ENCODE measurements around the gene CDC45. TPM values are rescaled to one million over a fixed set of nuclear protein-coding genes. Genes with fewer than 3 reads are reported as not detected.

The CDC45 gene
- total RNA-seq, 2 donors from 2014 or later = 2.7 to 7.0 TPM

DNA sequence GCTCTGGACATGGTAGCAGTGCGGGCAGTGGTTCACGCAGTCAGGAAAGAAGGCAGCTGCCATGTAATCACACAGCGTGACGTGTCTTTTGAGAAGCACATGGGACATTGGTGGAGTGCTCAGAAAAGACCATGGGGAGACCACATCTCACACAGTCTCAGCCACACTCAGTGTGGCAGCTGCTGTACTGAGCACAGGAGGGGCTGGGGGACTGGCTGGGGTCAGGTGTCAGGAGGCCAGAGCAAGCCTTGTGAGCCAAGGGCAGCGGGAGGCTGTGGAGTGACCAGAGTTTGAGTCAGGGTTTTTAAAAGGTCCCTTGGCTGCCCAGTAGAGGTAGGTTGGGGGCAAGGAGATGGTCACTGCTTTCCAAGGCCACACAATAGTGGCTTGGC, 26.0 kb downstream of the CDC45 start:
- intact Hi-C loops (cut with DNase I, micrococcal nuclease) = no loop called here
- DNase-seq (no peak), ATAC-seq (no peak)

- ATAC-seq (no peak), DNase-seq (no peak)
- intact Hi-C loops (cut with DNase I, micrococcal nuclease) = no loop called here
Observed at GRCh38 chr22:19506212-19506611, 26.5 kb downstream of the CDC45 start.

GRCh38 chr22:19507534-19507861, 27.8 kb downstream of the CDC45 start:
- DNase-seq (no peak), ATAC-seq (no peak)
- intact Hi-C loops (cut with DNase I, micrococcal nuclease) = no loop called here

GRCh38 chr22:19508024-19508776, 28.5 kb downstream of the CDC45 start:
- ATAC-seq (no peak), DNase-seq (no peak)
- intact Hi-C loops (cut with DNase I, micrococcal nuclease) = no loop called here

GRCh38 chr22:19509191-19509590, 29.5 kb downstream of the CDC45 start:
- DNase-seq (no peak), ATAC-seq (no peak)
- intact Hi-C loops (cut with DNase I, micrococcal nuclease) = no loop called here

- DNase-seq (no peak), ATAC-seq (no peak)
- intact Hi-C loops (cut with DNase I, micrococcal nuclease) = no loop called here
Observed at GRCh38 chr22:19509923-19510322, 30.2 kb downstream of the CDC45 start.

DNA sequence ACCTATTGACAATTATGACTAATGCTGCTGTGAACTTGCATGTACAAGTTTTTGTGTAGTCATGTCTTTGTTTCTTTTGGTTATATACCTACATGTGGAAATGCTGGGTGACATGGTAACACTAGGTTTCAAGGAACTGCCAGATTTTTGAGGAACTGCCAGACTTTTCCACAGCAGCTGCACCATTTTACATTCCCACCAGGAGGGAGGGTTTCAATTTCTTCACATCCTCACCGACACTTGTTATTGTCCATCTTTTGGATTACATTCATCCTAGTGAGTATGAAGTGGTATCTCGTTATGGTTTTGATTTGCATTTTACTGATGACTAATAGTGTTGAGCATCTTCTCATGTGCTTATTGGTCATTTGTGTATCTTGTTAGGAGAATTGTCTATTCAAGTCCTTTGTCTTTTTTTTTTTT, 31.2 kb downstream of the CDC45 start:
- ATAC-seq = no peak
- DNase-seq = no peak
- intact Hi-C loops (cut with DNase I, micrococcal nuclease) = no loop called here

DNA sequence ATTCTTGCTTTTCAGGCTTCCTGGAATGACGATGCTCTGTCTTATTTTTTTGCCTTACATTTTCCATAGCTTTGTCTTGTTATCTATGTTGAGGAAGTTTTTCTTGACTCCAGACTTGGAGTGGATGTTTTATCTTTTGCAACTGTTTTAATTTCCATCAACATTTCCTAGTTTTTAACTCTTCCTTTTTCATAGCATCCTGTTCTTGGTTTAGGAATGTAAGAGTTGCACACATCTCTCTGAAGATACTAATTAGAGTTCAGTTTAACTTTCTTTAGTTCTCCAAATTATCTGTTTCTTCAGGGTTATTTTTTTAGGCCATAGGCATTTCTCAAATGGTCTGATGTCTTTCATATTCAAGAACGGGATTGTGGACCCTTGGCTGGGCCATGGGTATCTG, 34.1 kb downstream of the CDC45 start:
- intact Hi-C loops (cut with DNase I, micrococcal nuclease) = no loop called here
- DNase-seq = no peak
- no peak for ATAC-seq

GRCh38 chr22:19514831-19515565, 35.3 kb downstream of the CDC45 start:
- DNase-seq (no peak), ATAC-seq (no peak)
- intact Hi-C loops (cut with DNase I, micrococcal nuclease) = no loop called here

DNA sequence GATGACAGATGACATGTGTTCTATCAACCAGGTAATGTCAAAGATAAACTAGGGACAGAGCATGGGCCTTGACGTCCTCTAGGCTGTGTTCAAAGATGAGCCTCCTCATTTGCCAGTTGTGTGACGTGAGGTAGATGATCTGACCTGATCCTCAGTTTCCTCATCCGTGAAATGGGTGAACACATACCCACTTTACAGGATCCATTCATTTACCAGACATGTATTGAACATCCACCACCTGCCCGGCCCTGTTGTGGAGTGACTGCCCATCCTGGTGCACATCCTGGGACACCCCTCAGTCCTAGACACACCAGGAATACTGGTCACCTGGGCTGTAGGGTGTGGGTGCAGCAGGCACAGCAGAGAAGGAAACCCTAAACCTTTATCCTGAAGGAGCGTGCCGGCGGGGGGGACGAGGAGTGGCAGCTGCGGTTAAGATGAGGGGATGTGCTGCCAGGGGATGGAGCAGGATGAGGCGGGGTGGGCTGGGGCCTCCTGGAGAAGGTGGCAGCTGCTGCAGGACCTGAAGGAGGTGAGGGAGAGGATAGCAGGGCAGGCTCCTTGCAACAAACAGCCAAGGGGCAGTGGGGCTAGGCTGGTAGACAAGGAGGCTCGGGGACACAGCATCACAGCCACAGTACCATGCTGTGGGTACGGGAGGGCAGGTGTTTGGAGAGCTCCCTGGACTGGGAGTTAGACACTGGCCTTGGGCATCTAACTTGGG, 36.1 kb downstream of the CDC45 start:
- no peak for ATAC-seq
- intact Hi-C loops (cut with DNase I, micrococcal nuclease) = no loop called here
- no peak for DNase-seq

DNA sequence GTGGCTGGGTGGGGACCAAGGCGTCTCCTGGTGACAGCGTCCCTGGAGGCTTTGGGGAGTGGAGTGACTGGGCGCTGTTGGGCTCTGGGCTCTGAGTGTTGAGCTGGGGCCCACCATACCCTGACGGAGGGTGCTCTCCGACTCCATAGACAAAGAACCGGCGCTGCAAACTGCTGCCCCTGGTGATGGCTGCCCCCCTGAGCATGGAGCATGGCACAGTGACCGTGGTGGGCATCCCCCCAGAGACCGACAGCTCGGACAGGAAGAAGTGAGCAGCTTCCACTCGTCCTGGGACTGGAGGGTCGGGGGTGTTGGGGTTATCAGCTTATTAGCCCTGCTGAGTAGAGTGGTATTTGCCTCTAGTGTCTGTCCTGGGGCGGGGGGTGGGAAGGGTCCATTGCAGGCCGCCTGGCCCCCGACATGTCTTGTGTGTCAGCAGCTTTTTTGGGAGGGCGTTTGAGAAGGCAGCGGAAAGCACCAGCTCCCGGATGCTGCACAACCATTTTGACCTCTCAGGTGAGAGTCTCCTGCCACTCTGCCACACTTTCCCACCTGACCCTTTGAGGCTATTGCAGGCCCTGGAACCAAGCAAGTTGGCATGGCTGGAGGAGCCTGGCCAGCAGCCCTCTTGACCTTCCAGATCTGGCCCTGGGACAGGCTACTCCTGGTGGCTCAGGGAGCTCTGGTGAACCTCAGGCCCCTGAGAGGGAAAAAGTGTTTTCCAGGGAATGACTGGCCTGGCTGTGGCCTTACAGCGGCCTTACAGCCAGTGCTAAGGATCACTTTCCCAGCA, 36.9 kb downstream of the CDC45 start:
- no peak for DNase-seq
- intact Hi-C loops (cut with DNase I, micrococcal nuclease) = no loop called here
- no peak for ATAC-seq

DNA sequence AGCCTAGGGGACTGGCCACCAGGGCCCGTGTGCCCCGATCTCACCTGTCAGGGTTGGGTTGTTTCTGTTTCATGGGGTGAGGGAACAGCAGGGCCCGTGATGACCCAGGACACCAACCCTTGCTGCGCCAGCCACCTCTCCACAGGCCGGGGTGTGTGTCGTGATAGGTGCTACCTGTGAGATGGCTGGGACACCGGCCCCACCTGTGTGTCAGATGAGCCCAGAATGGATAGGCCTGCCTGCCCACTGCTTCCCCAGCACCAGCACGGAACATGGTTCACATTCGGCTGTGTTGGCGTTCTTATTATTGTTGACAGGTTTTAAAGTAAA, 37.4 kb downstream of the CDC45 start:
- intact Hi-C loops (cut with DNase I, micrococcal nuclease) = no loop called here
- no peak for DNase-seq
- no peak for ATAC-seq

DNA sequence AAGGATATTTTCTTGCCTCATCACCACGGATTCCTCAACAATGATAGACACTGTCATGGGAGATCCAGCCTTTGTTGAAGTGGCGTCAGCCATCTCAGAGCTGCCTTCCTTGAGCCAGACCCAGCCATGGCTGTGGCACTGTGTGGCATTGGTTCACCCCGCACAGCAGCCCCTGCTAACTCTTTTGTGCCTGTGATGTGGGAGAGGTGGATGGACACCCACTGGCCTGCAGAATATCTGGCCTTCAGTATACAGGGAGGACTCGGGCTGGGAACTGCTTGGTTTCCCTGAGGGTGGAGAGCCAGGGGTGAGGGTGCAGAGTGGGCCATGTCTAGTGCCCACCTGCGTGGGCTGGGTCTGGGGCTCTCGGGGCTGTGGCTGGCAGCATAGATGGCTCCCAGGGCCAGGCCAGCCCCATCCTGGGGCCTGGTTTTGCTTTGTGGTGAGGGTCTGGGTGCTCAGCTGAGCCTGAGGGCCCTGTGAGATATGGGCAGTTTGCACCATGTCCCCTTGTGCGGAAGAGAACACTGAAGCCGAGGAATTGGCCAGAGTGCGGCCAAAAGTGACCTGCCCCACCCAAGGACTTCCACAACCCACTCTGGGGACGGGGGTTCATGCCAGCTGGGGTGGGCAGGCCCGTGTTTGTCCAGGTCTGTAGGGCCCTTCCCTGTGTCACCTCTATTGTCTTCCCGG, 38.3 kb downstream of the CDC45 start:
- no peak for ATAC-seq
- intact Hi-C loops (cut with DNase I, micrococcal nuclease) = no loop called here
- DNase-seq = no peak

DNA sequence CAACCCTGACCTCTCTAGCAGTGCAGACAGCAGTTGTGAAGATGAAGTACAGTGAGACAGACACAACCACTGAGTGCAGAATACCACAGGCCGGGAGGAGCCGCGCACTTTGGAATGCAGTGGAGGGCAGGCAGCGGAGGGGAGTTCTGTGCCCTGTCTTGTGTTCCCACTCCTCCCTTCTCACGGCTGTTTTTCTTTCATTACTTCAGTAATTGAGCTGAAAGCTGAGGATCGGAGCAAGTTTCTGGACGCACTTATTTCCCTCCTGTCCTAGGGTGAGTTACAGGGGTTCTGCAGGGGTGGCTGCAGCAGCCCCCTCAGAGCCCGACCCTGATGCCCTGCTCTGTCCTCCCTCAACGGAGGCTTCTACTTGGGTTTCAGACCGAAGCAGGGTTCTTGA, 38.9 kb downstream of the CDC45 start:
- DNase-seq (no peak), ATAC-seq (no peak)
- intact Hi-C loops (cut with DNase I, micrococcal nuclease) = no loop called here

DNA sequence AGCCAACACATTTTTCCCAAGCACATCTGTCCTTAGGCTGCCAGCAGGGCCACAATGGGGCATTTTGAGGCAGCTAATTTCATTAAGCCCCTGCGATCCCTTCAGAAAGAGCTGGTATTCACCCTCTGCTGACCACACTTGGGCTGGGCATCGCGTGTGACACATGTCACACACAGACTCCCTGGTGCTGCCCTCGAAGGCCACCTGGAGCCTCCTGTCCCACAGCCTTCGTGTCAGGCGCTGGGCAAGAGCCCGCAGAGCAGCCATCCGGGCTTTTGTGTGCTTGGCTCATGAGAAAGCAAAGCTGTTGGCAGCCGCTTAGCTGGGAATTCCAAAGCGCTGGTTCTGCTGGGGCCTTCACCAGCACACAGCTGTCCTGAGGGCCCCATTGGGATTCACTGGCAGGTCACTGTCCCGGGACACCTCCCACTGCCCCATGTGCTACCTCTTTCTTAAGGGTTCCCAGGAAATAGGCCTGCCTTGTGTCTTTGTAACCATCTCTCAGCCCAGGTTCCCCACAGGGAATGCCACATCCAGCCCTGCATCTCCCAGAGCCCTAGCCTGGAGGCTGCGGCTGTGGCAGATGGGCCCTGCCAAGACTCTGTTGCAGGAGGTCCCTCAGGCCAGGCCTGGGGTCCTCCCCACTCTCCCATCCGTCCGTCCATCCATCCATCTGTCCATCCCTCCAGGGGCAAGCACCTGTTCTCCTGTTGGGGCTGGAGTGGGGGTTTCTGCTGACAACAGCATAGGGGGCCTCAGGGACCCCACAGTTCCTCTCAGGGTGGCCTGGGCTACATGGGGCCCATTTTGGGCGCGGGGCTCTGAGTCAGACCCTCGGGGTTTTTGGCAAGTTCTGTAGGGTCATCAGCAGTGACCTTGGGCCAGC, 39.6 kb downstream of the CDC45 start:
- ATAC-seq = no peak
- intact Hi-C loops (cut with DNase I, micrococcal nuclease) = no loop called here
- no peak for DNase-seq

DNA sequence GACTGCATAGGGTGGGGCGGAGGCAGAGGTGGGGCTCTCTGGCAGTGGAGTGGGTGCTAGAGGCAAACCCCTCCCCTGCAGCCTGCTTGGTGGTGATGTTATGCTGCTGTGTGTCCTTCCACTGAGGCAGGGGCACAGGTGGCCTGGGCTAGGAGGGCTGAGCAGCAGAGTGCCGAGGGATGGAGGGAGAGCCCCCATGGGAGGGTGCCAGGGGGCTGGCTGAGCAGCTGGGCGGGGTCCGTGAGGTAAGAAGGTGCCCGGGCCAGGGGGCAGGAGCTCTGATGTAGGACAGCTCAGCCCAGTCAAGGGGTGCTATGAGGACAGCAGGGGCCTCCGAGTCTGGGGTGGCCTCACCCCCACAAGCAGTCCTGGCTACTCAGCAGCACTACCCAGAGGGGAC, 40.3 kb downstream of the CDC45 start:
- intact Hi-C loops (cut with DNase I, micrococcal nuclease) = no loop called here
- ATAC-seq (no peak), DNase-seq (no peak)

DNA sequence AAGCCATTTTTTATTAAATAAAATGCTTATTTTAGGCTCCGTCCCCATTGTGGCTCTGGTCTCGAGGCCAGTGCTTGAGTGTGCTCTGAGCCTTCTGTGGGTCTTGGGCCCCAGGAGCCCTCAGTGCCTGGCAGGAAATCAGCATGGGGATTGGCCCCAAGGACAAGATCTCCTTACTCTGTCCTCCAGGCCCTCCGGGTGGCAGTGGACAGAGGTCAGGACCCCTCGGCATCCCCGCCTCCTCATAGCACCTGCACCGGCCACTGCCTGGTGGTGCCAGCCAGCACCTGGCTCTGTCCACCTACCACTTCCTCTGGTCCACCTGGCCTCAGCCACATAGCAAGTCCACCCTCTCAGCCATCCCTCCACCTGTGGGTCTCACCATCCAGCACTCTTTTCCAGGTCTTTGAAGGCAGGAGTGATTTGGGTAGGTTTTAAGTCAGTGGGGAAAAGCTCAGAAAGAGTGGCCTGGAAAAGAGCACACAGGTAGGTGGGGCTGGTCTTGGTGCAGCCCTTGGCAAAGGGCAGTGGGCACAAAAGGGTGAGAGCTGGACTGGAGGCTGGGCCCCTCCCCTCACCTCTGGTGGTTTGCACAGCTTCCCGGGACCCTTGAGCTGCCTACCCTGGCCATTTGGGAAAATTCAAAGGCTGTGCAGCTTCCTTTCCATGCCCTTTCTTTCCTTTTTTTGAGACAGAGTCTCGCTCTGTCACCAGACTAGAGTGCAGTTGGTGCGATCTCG, 41.0 kb downstream of the CDC45 start:
- no peak for DNase-seq
- no peak for ATAC-seq
- intact Hi-C loops (cut with DNase I, micrococcal nuclease) = no loop called here

All from left colon (tissue), 2 donors.